Endothelial cell of umbilical vein (primary cell): ENCODE results near the gene ZNF213. TPM values are rescaled to one million over a fixed set of nuclear protein-coding genes. Genes with fewer than 3 reads are reported as not detected.
"Not testable (repeated sequence)": the region's sequence is repeated elsewhere in the genome, so short reads cannot be mapped to it uniquely, and the experiment has no call there.

Experiments used
- BruUV-seq: library from RNA; stranded (reverse); fragments of 400-500 nt; replicated peaks from 2 replicates; lab custom pipeline; 2021; lab: Mats Ljungman, UMichigan
- CTCF ChIA-PET: fragments of 300-600, 350-600 bp; sonication (Branson Sonifier 250); formaldehyde crosslinking; loops from one replicate; lab custom pipeline; 2021; ENCODE audit warnings: antibody characterized with exemption, inconsistent platforms; lab: Charles Lee
- POLR2A ChIA-PET: fragments of 300-600, 350-600 bp; sonication (Branson Sonifier 250); formaldehyde crosslinking; loops from one replicate; lab custom pipeline; 2021; ENCODE audit warnings: antibody characterized with exemption, inconsistent platforms; lab: Charles Lee
- DNase-seq: peaks from one replicate; pipeline ENCODE4 v3.0.0-alpha.2; 2011; ENCODE audit warnings: low read depth, low spot score
- FAIRE-seq: peaks from 2 replicates; lab custom pipeline; 2011; peaks lifted over from hg19 to GRCh38; lab: Jason Lieb, UNC
- H2AFZ ChIP-seq: 2 replicates; pipeline ENCODE4 v1.6.0; 2012; ENCODE audit warnings: low read depth, low read length, control low read depth, inconsistent platforms
- H3K27ac ChIP-seq: 2 replicates; pipeline ENCODE4 v1.5.1; 2011; ENCODE audit warnings: low read depth, mild to moderate bottlenecking, control low read depth, low read length, moderate library complexity; ENCODE audit not compliant: insufficient read depth
- H3K27me3 ChIP-seq, 2 experiments: 2 replicates each; pipeline versions ENCODE4 v1.6.0 to v1.6.1; 2011; ENCODE audit warnings: low read length in 2 of 2, mixed read lengths in 1 of 2; ENCODE audit not compliant: control insufficient read depth in 2 of 2, insufficient read depth in 2 of 2
- H3K36me3 ChIP-seq, 2 experiments: 2 replicates in 1 of 2; 3 replicates in 1 of 2; pipeline ENCODE4 v1.5.1; 2011; ENCODE audit warnings: low read length in 2 of 2, mild to moderate bottlenecking in 1 of 2, moderate library complexity in 1 of 2; ENCODE audit not compliant: control insufficient read depth in 2 of 2, insufficient read depth in 2 of 2; ENCODE audit errors: extremely low read depth in 1 of 2
- H3K4me1 ChIP-seq: 3 replicates; pipeline ENCODE4 v1.5.1; 2011; ENCODE audit warnings: mild to moderate bottlenecking, low read length; ENCODE audit not compliant: control insufficient read depth, insufficient read depth; ENCODE audit errors: extremely low read depth
- H3K4me2 ChIP-seq: 2 replicates; pipeline ENCODE4 v1.6.1; 2011; ENCODE audit warnings: low read length, control low read depth, mixed read lengths; ENCODE audit not compliant: insufficient read depth
- H3K4me3 ChIP-seq, 3 experiments: fragments of 200-600 bp in 1 of 3; sonication (generic), shearing (Covaris generic) in 1 of 3; replicated peaks in 1 of 3; 2 replicates each; pipeline ENCODE4 v1.5.1; 2011 to 2016; ENCODE audit warnings: control low read depth in 3 of 3, low read length in 3 of 3, mild to moderate bottlenecking in 2 of 3, inconsistent platforms in 1 of 3, low read depth in 1 of 3, moderate library complexity in 1 of 3; ENCODE audit not compliant: insufficient read depth in 1 of 3
- H3K79me2 ChIP-seq: 2 replicates; pipeline ENCODE4 v1.6.0; 2012; ENCODE audit warnings: low read length, inconsistent platforms; ENCODE audit not compliant: control insufficient read depth, insufficient read depth
- H3K9ac ChIP-seq: replicated peaks from 2 replicates; pipeline ENCODE3; 2011; ENCODE audit warnings: low read length, control low read depth; ENCODE audit not compliant: insufficient read depth; ENCODE audit errors: extremely low read depth
- H3K9me1 ChIP-seq: replicated peaks from 3 replicates; pipeline ENCODE4 v1.6.0; 2011; ENCODE audit warnings: mild to moderate bottlenecking, low read length; ENCODE audit not compliant: control insufficient read depth, insufficient read depth; ENCODE audit errors: extremely low read depth
- H3K9me3 ChIP-seq: replicated peaks from 2 replicates; pipeline ENCODE4 v1.5.1; 2012; ENCODE audit warnings: low read length, inconsistent platforms; ENCODE audit not compliant: control insufficient read depth, insufficient read depth
- H4K20me1 ChIP-seq: replicated peaks from 2 replicates; pipeline ENCODE3; 2011; ENCODE audit warnings: mild to moderate bottlenecking, low read length; ENCODE audit not compliant: control insufficient read depth, insufficient read depth; ENCODE audit errors: extremely low read depth
- EZH2 ChIP-seq: IDR thresholded peaks from 2 replicates; pipeline ENCODE4 v1.6.1; 2012; ENCODE audit warnings: borderline replicate concordance, low read depth, mild to moderate bottlenecking, moderate library complexity, low read length, inconsistent platforms; ENCODE audit not compliant: severe bottlenecking
- FOS ChIP-seq: IDR thresholded peaks from 2 replicates; pipeline ENCODE4 v1.6.1; 2011; ENCODE audit warnings: mild to moderate bottlenecking, low read length, moderate library complexity, borderline replicate concordance; ENCODE audit not compliant: insufficient read depth
- GATA2 ChIP-seq: IDR thresholded peaks from 2 replicates; pipeline ENCODE4 v1.7.0; 2011; ENCODE audit warnings: low read depth, mild to moderate bottlenecking, moderate library complexity, mixed read lengths, low read length; ENCODE audit not compliant: insufficient read length, insufficient read depth
- JUN ChIP-seq: IDR thresholded peaks from 2 replicates; pipeline ENCODE4 v1.6.1; 2011; ENCODE audit warnings: borderline replicate concordance, low read depth; ENCODE audit not compliant: insufficient read length, insufficient read depth
- MAX ChIP-seq: IDR thresholded peaks from 2 replicates; pipeline ENCODE4 v1.6.1; 2011; ENCODE audit not compliant: insufficient read depth, insufficient read length
- MYC ChIP-seq: IDR thresholded peaks from one replicate; pipeline ENCODE4 v1.6.1; 2011; ENCODE audit warnings: mild to moderate bottlenecking, low read depth, low read length
- POLR2A ChIP-seq: IDR thresholded peaks from 2 replicates; pipeline ENCODE4 v1.6.1; 2012; ENCODE audit warnings: low read depth, mild to moderate bottlenecking, control low read depth, low read length
- POLR2AphosphoS5 ChIP-seq: IDR thresholded peaks from 2 replicates; pipeline ENCODE4 v1.6.1; 2012; ENCODE audit warnings: low read depth, mild to moderate bottlenecking, control low read depth, low read length, moderate library complexity; ENCODE audit not compliant: insufficient read depth
- dilution Hi-C: fragments of 300-500 bp; cut with MboI; formaldehyde crosslinking; loops from one replicate; pipeline ENCODE4 v1.15.0; 2019; ENCODE audit warnings: low sequenced_read_pairs; ENCODE audit not compliant: extremely low pct_ligation_motif_present
- intact Hi-C: fragments of 100-400 bp; cut with micrococcal nuclease; formaldehyde crosslinking; loops from one replicate; pipeline ENCODE4 v1.10.0; 2022
- polyA plus RNA-seq, 4 experiments: library from polyadenylated mRNA; depleted of rRNA in 3 of 4; stranded (reverse) in 3 of 4; unstranded in 1 of 4; fragments of >200 nt; gene quantifications; 2 replicates each; pipeline versions ENCODE4 v1.2.1 to v1.2.3, GENCODE V29; 2011 to 2012; ENCODE audit warnings: missing spikeins in 1 of 4
- total RNA-seq: library from RNA; stranded (reverse); gene quantifications from 2 replicates; pipeline ENCODE4 v1.2.3, GENCODE V29; 2021
- TF ChIP-seq, protein P1 (sequence below), 2 donors: IDR thresholded peaks; 1 replicate in 1 of 2; 2 replicates in 1 of 2; pipeline ENCODE4 v1.5.1; 2011; ENCODE audit warnings: low read length in 2 of 2, mild to moderate bottlenecking in 2 of 2, moderate library complexity in 2 of 2, control low read depth in 1 of 2, inconsistent platforms in 1 of 2, low read depth in 1 of 2; ENCODE audit not compliant: insufficient read depth in 1 of 2; ENCODE audit errors: extremely low read depth in 1 of 2

Gene ZNF213
- total and polyA plus RNA-seq, 2 donors (not counting 3 experiments of a cell fraction or from before 2014, with no cell fraction given), result 2.0 to 9.8 TPM

GRCh38 chr16:3180445-3180878 lies 45.6 kb downstream of the ZNF213 start:
- BruUV-seq, result no TSS peak
- TF ChIP-seq GATA2 (no peak), JUN (no peak), MYC (no peak), POLR2A (no peak), EZH2 (no peak), POLR2AphosphoS5 (no peak), MAX (no peak), FOS (no peak)
- TF ChIP-seq, protein P1, sequence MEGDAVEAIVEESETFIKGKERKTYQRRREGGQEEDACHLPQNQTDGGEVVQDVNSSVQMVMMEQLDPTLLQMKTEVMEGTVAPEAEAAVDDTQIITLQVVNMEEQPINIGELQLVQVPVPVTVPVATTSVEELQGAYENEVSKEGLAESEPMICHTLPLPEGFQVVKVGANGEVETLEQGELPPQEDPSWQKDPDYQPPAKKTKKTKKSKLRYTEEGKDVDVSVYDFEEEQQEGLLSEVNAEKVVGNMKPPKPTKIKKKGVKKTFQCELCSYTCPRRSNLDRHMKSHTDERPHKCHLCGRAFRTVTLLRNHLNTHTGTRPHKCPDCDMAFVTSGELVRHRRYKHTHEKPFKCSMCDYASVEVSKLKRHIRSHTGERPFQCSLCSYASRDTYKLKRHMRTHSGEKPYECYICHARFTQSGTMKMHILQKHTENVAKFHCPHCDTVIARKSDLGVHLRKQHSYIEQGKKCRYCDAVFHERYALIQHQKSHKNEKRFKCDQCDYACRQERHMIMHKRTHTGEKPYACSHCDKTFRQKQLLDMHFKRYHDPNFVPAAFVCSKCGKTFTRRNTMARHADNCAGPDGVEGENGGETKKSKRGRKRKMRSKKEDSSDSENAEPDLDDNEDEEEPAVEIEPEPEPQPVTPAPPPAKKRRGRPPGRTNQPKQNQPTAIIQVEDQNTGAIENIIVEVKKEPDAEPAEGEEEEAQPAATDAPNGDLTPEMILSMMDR (IDR thresholded peaks at IDR 0.05; ENCODE audit: extremely low read depth in 1 of 2, insufficient read depth in 1 of 2, low read depth in 1 of 2, low read length in 2 of 2), result no peak
- dilution Hi-C loops (no loop called here), intact Hi-C loops (loop anchor here (5.0 kb wide), 1 partner anchor 277 kb away; no protein-coding TSS in a partner anchor)
- Histone ChIP-seq H3K4me1 (peaks cover 15% of the 10 kb centered on the region), H3K4me3 (no peak overlapping the region), H3K9me3 (no peaks in the 10 kb centered on the region), H2AFZ (no peak overlapping the region), H3K9ac (no peak overlapping the region), H3K27me3 (peaks cover 10% of the 10 kb centered on the region in 2 experiments), H4K20me1 (no peaks in the 10 kb centered on the region), H3K9me1 (no peaks in the 10 kb centered on the region), H3K79me2 (no peaks in the 10 kb centered on the region), H3K27ac (no peak overlapping the region), H3K4me2 (no peak overlapping the region), H3K36me3 (no peaks in the 10 kb centered on the region)
- DNase-seq (no peak), FAIRE-seq (no peak)
- POLR2A ChIA-PET, result interaction anchor here (0.7 kb wide), 1 partner anchor 12 kb away, joined by 3 read pairs; no protein-coding TSS in a partner anchor
- CTCF ChIA-PET, result interaction anchor here (2.9 kb wide), 1 partner anchor 9 kb away, joined by 11 read pairs; no protein-coding TSS in a partner anchor

GRCh38 chr16:3182293-3182607 lies 47.4 kb downstream of the ZNF213 start:
- POLR2A ChIA-PET, result not testable (repeated sequence)

More at GRCh38 chr16:3182293-3182607, 47.4 kb downstream of the ZNF213 start:
- intact Hi-C loops, result loop anchor here (2.0 to 5.0 kb wide), 2 partner anchors 23 to 275 kb away; no protein-coding TSS in a partner anchor
- CTCF ChIA-PET, result interaction anchor here (1.2 to 2.9 kb wide), 3 partner anchors 10 to 16 kb away, joined by 6 to 11 read pairs (median 6); no protein-coding TSS in a partner anchor
- H3K9ac ChIP-seq, dilution Hi-C loops, H3K27ac ChIP-seq, H3K79me2 ChIP-seq, H3K4me3 ChIP-seq, H4K20me1 ChIP-seq, H2AFZ ChIP-seq, H3K27me3 ChIP-seq, H3K9me1 ChIP-seq, H3K9me3 ChIP-seq, DNase-seq, BruUV-seq, H3K36me3 ChIP-seq, H3K4me2 ChIP-seq: not testable (repeated sequence)
- H3K4me1 ChIP-seq, result peaks cover 15% of the 10 kb centered on the region
- FAIRE-seq, result peak; percentile 37
